Psoas muscle (tissue), 8 donors: Measurements from ENCODE around the gene GNAZ. TPM values are rescaled to one million over a fixed set of nuclear protein-coding genes. Genes with fewer than 3 reads are reported as not detected.

Experiments
- ATAC-seq, 4 donors: fragments of 200-7000 bp; cut with Tn5 transposase; one replicate each; pipeline ENCODE4 v1.9.1; 2020; ENCODE audit warnings: moderate library complexity in 3 of 4, mild to moderate bottlenecking in 2 of 4
- DNase-seq, 2 donors: peaks; one replicate each; pipeline ENCODE4 v3.0.0-alpha.2; 2020
- H3K27ac ChIP-seq: fragments of 200-600 bp; one replicate; pipeline ENCODE4 v1.8.0; 2022
- H3K27me3 ChIP-seq, 3 donors: fragments of 200-600 bp in 1 of 3; one replicate each; pipeline versions ENCODE4 v1.6.1 to v1.8.0; 2013 to 2022; ENCODE audit warnings: low read length in 2 of 3, mild to moderate bottlenecking in 2 of 3, moderate library complexity in 1 of 3; ENCODE audit not compliant: insufficient read depth in 3 of 3
- H3K36me3 ChIP-seq, 2 donors: fragments of 200-600 bp in 1 of 2; one replicate each; pipeline versions ENCODE4 v1.6.1 to v1.8.0; 2013 to 2022; ENCODE audit warnings: low read depth in 1 of 2, mild to moderate bottlenecking in 1 of 2, moderate library complexity in 1 of 2; ENCODE audit not compliant: insufficient read depth in 1 of 2
- H3K4me1 ChIP-seq: fragments of 200-600 bp; one replicate; pipeline ENCODE4 v1.8.0; 2022
- H3K4me3 ChIP-seq: fragments of 200-600 bp; one replicate; pipeline ENCODE4 v1.8.0; 2022; ENCODE audit warnings: mild to moderate bottlenecking
- H3K9me3 ChIP-seq: fragments of 200-600 bp; one replicate; pipeline ENCODE4 v1.8.0; 2022
- CTCF ChIP-seq: fragments of 200-600 bp; IDR thresholded peaks from one replicate; pipeline ENCODE4 v1.8.0; 2022; ENCODE audit warnings: antibody characterized with exemption
- WGBS, 3 donors: extraction: QIAGEN DNeasy Blood & Tissue Kit; methylation state at CpG; one replicate each; pipeline versions ENCODE4 v1.1.6 to v1.1.7; 2013; 5-methylcytosine and 5-hydroxymethylcytosine counted together
- intact Hi-C, 2 donors: fragments of 100-400 bp; cut with DNase I; formaldehyde crosslinking; loops; one replicate each; pipeline versions ENCODE4 v1.11.0 to v1.14.2; 2022
- polyA plus RNA-seq, 3 donors: library from polyadenylated mRNA; stranded (reverse); fragments of 200-250 nt; gene quantifications; one replicate each; pipeline ENCODE4 v1.2.3, GENCODE V29; 2013
- total RNA-seq, 4 donors: library from RNA; stranded (reverse); fragmentation: NEBNext Ultra II Directional in 2 of 4; extraction: Animal tissue kit (Norgen Biotek cat#: 25700) in 2 of 4; gene quantifications; one replicate each; pipeline versions ENCODE4 v1.2.1 to v1.2.4, GENCODE V29; 2021 to 2023
- donor health status: healthy with polysubstance abuse.
- donor health status: DM: no; HTN: no; CAD: no; lungs with moderate emphysema.
- donor health status: Bipolar disorder and iron deficiency.
- donor health status: healthy.
- donor health status: DM: yes; HTN: yes; CAD: no.
- donor health status: DM: no; HTN: no; CAD: no.
- donor health status: DM: no; HTN: no; CAD: no.
- donor health status: DM: yes; HTN: yes; CAD: no.

GNAZ gene
- total and polyA plus RNA-seq, 7 donors = 0.99 to 3.9 (median 1.7) TPM

DNA sequence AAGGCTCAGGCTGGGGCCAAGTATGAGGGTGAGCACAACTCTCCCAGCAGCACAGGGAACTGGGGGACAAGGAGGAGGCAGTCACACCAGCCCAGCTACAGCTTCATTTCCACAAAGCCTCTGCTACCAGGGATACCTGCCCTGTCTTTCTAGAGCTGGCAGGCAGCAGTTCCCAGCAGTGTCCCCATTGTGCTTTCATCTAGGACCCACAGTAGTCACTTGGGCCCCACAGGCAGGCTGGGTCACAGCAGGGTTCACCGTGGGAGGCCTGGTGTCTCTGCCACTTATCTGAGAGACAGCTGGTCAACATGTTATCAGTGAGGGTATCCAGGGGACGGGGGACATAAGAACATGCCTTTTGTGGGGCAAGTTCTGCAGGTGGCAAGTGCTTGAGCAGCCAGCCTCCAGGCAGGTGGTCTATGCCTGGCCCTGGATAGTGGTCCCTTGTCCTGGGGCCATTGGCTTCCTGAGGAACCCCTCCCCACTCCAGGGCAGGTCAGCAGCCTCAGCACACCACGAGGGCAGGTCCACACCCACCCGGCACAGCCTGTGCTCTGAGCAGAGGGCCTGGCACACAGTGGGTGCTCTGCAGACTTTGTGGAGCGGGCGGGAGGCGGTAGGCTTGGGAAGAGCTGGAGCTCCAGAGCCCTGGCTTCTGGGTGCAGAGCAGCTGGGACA is 29.9 kb downstream of the GNAZ start:
- DNase-seq (no peak), ATAC-seq (no peak)
- Histone ChIP-seq H3K27ac (no peak overlapping the region), H3K4me3 (no peak overlapping the region), H3K9me3 (no peaks in the 10 kb centered on the region), H3K4me1 (peaks cover 18% of the 10 kb centered on the region), H3K36me3 (no peaks in the 10 kb centered on the region), H3K27me3 (no peaks in the 10 kb centered on the region)
- WGBS, 3 donors = 88 to 90% (median 89%) methylated on average over 7 of the region's 7 CpGs
- TF ChIP-seq CTCF = no peak
- intact Hi-C loops = no loop called here

- ATAC-seq (no peak), DNase-seq (no peak)
- H3K4me1 ChIP-seq = peaks cover 18% of the 10 kb centered on the region
- 89 to 96% (median 95%) methylated on average over 2 to 3 of the region's 3 CpGs for WGBS, 3 donors
- H3K27ac ChIP-seq = no peak overlapping the region
- no peaks in the 10 kb centered on the region for H3K27me3 ChIP-seq
- H3K9me3 ChIP-seq = no peaks in the 10 kb centered on the region
- H3K36me3 ChIP-seq = no peaks in the 10 kb centered on the region
- intact Hi-C loops = no loop called here
- no peak overlapping the region for H3K4me3 ChIP-seq
- no peak for TF ChIP-seq CTCF
These were observed 31.2 kb downstream of the GNAZ start for GRCh38 chr22:23101524-23101923.

DNA sequence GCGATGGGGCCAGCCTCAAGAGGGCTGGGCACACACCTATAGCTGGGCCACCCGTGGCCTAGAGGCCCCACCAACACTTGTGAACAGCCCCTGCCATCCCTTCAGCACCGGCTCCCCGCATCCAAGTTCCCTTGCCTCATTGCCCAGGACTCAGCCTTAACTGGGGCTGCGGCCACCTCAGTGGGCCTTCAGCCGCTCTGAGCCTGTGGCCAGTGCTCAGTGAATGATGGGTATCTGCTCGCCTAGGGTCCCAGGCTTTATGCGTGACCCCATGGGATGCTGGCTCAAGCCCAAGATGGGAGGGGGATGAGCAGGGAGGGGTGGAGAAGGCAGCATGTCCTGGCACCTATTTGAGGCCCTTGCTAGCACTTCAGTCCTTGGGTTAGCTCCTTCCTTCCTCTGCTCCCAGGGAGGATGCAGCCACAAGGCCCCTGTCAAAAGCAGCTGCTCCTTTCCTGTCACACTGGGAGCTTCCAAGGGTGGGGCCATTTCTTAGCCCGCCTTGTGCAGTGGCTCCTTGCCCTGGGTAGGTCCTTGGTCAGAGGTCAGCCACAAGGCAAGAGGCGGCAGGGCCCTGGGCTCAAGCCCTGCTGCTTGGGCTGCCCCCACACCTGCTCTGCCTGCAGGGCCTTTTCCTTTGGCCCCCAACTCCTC is 31.8 kb downstream of the GNAZ start:
- H3K4me1 ChIP-seq = peaks cover 18% of the 10 kb centered on the region
- WGBS, 3 donors = 90 to 94% (median 93%) methylated on average over 8 to 10 of the region's 10 CpGs
- intact Hi-C loops = no loop called here

GRCh38 chr22:23102776-23103175 is 32.5 kb downstream of the GNAZ start:
- ATAC-seq = no peak
- WGBS, 3 donors = 67 to 83% (median 75%) methylated on average over 3 of the region's 3 CpGs

More for the DNA sequence above, 31.8 kb downstream of the GNAZ start:
- no peaks in the 10 kb centered on the region for H3K36me3 ChIP-seq
- H3K9me3 ChIP-seq = no peaks in the 10 kb centered on the region
- H3K27ac ChIP-seq = no peak overlapping the region
- TF ChIP-seq CTCF = no peak
- ATAC-seq (no peak), DNase-seq (no peak)
- no peaks in the 10 kb centered on the region for H3K27me3 ChIP-seq
- H3K4me3 ChIP-seq = no peak overlapping the region

More at GRCh38 chr22:23102776-23103175, 32.5 kb downstream of the GNAZ start:
- no peak overlapping the region for H3K27ac ChIP-seq
- intact Hi-C loops = no loop called here
- no peak for DNase-seq
- H3K9me3 ChIP-seq = no peaks in the 10 kb centered on the region
- TF ChIP-seq CTCF = no peak
- H3K4me1 ChIP-seq = peaks cover 18% of the 10 kb centered on the region
- H3K4me3 ChIP-seq = no peak overlapping the region
- H3K27me3 ChIP-seq = no peaks in the 10 kb centered on the region
- H3K36me3 ChIP-seq = no peaks in the 10 kb centered on the region
